Activated CD8-positive, alpha-beta memory T cell treated with anti-CD3 and anti-CD28 coated beads, Interleukin-2, amount 50 U/mL, for 48 hours (primary cell): ENCODE results near the gene CAPN13.

Experiments
- DNase-seq: peaks from one replicate; pipeline ENCODE4 v3.0.0-alpha.2; 2020

Gene CAPN13

GRCh38 chr2:30764021-30764800, 43.0 kb downstream of the CAPN13 start:
- no peak for DNase-seq

- DNase-seq, result no peak
Measured at GRCh38 chr2:30763151-30763660, 44.0 kb downstream of the CAPN13 start.

GRCh38 chr2:30761226-30761625, 46.0 kb downstream of the CAPN13 start:
- no peak for DNase-seq

GRCh38 chr2:30759481-30759880, 47.8 kb downstream of the CAPN13 start:
- DNase-seq, result no peak

- no peak for DNase-seq
Measured at GRCh38 chr2:30758191-30758651, 49.0 kb downstream of the CAPN13 start.

- DNase-seq, result no peak
Measured at GRCh38 chr2:30757749-30758148, 49.5 kb downstream of the CAPN13 start.

GRCh38 chr2:30756971-30757370, 50.3 kb downstream of the CAPN13 start:
- DNase-seq, result no peak

GRCh38 chr2:30756051-30756719, 51.1 kb downstream of the CAPN13 start:
- no peak for DNase-seq

- no peak for DNase-seq
Measured at GRCh38 chr2:30753630-30754029, 53.6 kb downstream of the CAPN13 start.

GRCh38 chr2:30752811-30753210, 54.4 kb downstream of the CAPN13 start:
- no peak for DNase-seq

GRCh38 chr2:30747206-30747605, 60.0 kb downstream of the CAPN13 start:
- no peak for DNase-seq

GRCh38 chr2:30744823-30745222, 62.4 kb downstream of the CAPN13 start:
- DNase-seq, result no peak

- DNase-seq, result no peak
Measured at GRCh38 chr2:30741576-30741975, 65.7 kb downstream of the CAPN13 start.

- DNase-seq, result no peak
Measured at GRCh38 chr2:30738141-30738911, 68.9 kb downstream of the CAPN13 start.

- DNase-seq, result no peak
Measured at GRCh38 chr2:30737326-30737610, 70.0 kb downstream of the CAPN13 start.

- no peak for DNase-seq
Measured at GRCh38 chr2:30736461-30737325, 70.6 kb downstream of the CAPN13 start.

- DNase-seq, result peak; percentile 35
Measured at GRCh38 chr2:30733876-30734520, 73.2 kb downstream of the CAPN13 start.

- no peak for DNase-seq
Measured at GRCh38 chr2:30732876-30733275, 74.4 kb downstream of the CAPN13 start.

GRCh38 chr2:30732376-30732775, 74.9 kb downstream of the CAPN13 start:
- no peak for DNase-seq

- DNase-seq, result no peak
Measured at GRCh38 chr2:30731706-30732105, 75.5 kb downstream of the CAPN13 start.

GRCh38 chr2:30730736-30731647, 76.3 kb downstream of the CAPN13 start:
- peak; percentile 13 for DNase-seq
